SK-MEL-5 (cell line): ENCODE data around the gene SRC. TPM values are rescaled to one million over a fixed set of nuclear protein-coding genes. Genes with fewer than 3 reads are reported as not detected.
"Not testable (repeated sequence)": the region's sequence is repeated elsewhere in the genome, so short reads cannot be mapped to it uniquely, and the experiment has no call there.

Source experiments
- DNase-seq: peaks from one replicate; pipeline ENCODE4 v3.0.0-alpha.2; 2016; ENCODE audit warnings: low read depth, low spot score
- in situ Hi-C: cut with HindIII; loops from 2 replicates; pipeline ENCODE4 v1.10.0; 2016; ENCODE audit warnings: low sequenced_read_pairs, high pct_unique_total_duplicates, low pct_unique_long_range_greater_than_20kb
- total RNA-seq: library from RNA; depleted of rRNA; stranded (reverse); fragments of >200 nt; shearing (Covaris generic); gene quantifications from 2 replicates; pipeline ENCODE4 v1.2.3, GENCODE V29; 2014

The SRC gene
- total RNA-seq, 1 experiment from 2014 or later, result 5.7 TPM

DNA sequence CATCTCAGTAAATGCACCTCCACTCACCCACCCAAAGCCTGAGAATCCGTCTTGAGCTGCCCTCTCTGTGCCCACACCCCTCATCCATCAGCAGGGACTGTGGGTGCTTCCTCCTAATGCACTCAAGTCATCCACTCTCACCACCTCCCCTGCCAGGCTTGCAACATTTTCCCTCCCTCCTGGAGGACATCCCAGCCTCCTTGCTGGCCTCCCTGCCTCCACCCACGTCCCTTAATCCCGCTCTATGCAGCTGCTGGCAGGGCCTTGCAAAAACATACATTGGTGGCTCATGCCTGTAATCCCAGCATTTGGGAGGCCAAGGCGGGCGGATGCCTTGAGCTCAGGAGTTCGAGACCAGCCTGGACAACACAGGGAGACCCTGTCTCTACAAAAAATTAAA, 15.6 kb upstream of the SRC start:
- in situ Hi-C loops, result no loop called here

DNA sequence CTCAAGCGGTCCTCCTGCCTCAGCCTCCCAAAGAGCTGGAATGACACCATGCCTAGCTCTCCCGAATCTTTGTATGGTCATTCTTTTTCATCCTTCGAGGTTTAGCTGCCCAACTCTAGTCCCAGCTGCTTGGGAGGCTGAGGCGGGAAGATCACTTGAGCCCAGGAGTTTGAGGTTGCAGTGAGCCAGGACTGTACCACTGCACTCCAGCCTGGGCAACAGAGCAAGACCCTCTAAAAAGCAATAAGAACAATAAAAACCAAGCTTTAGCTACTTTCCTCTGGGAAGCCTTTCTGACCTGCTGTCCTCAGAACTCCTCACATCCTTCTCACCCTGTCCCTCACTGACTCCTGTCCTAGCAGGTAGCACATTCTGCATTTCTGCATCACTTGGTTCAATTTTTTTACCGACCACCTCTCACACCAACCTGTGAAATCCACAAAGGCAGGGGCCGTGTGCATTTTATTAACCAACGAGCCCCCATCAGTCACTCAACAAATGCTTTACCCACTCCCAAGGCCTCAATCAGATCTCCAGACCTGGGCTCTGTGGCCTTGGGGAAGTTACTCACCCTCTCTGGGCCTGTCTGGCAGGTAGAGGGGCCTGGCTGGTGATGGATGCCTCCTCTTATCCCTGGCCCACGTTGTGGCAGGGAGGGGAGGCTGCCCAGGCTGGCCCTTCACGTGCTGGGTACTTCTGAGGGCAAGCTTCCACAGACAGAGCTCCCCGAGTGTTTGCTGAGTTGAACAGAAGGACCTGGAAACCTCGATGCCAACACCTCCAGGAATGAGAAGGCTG, 14.7 kb upstream of the SRC start:
- DNase-seq, result no peak
- in situ Hi-C loops, result no loop called here

More for the DNA sequence above, 15.6 kb upstream of the SRC start:
- no peak for DNase-seq

DNA sequence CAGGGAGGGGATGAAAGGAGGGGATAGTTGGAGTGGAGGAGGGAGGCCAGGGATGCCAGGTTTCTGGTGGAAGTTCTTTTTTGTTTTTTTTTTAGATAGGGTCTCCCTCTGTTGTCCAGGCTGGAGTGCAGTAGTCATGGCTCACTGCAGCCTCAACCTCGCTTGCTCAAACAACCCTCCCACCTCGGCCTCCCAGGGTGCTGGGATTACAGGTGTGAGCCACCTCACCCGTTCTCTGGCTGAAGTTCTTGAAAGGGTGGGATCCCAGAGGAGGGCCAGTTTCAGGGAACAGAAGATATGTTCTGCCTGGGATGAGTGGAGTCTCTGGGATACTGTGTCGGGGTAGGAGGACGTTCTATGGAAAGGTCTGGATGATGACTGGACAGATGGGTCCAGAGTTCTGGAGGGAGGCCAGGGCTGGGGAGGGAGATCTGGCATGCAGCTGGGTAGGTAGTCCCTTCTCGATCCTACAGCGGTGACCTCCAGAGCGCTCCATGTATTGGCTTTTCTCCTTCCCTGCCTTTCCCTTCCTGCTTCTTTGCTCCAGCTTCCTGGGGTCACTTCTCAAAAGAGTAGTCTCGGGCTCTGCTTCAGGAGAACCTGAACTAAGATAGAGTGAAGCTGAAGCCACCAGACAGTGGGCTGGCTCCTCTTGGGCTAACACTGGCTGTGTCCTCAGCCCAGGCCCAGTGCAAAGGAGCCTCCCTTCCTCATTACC, 12.7 kb upstream of the SRC start:
- in situ Hi-C loops, result no loop called here
- DNase-seq, result no peak

DNA sequence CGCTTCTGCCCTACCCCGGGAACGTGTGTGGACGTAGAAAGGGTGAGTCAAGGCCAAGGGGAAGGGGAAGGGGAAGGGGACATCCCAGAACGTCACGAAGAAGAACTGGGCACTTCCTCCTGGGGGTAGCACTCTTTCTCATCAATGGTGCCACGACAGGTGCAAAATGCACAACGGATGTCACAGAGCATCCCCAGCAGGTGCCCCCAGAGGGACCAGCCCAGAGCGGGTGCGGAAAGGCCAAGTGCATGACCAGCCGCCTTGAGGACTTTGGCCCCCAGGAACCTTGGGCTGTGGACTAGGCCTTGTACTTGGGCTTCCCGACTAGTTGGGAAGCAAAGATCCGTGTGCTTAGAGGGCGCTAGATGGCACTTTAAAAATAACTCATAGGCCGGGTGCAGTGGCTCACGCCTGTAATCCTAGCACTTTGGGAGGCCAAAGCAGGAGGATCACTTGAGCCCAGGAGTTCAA, 12.1 kb upstream of the SRC start:
- DNase-seq, result no peak
- in situ Hi-C loops, result no loop called here

DNA sequence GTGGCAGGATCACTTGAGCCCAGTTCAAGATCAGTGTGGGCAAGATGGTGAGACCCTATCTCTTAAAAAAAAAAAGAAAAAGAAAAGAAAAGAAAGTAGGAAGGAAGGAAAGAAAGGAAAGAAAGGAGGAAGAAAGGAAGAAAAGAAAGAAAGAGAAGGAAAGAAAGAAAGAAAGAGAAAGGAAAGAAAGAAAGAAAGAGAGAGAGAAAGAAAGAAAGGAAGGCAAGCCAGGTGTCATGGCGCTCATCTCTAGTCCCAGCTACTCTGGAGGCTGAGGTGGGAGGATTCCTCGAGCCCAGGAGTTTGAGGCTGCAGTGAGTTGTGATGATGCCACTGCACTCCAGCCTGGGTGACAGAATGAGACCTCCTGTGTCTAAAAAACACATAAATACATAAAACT, 11.5 kb upstream of the SRC start:
- no peak for DNase-seq
- in situ Hi-C loops, result no loop called here

DNA sequence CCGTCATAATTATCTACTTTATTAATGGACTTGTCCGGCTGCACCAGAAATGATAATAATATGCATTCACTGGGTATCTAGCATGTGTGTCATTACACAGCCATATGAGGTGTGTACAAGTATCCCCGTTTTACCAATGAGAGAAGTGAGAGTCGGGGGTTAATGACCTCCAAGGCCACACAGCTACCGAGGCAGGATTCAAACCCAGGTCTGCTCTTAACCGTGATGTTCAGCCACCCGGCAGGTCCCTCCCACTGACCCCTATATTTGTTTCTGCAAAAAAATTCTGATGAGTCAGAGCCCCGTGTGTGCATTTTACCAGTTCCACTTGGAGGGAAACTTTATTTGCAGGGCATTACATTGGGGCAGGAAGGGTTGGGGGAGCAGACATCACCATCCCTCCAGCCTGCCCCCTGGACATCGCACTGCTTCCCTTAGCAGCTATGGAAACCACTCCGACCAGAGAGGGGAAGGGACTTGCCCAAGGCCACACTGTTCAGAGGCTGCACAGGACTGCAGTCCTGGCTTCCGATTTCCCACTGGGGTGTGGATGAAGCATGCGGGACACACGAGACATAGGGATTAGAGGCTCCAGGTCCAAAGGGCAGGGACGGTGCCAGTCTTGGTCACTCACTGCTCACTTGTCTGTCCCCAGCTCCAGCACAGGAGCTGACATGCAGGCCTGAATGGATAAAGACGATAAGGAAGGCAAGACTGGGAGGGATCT, 10.1 kb upstream of the SRC start:
- DNase-seq, result no peak
- in situ Hi-C loops, result no loop called here

DNA sequence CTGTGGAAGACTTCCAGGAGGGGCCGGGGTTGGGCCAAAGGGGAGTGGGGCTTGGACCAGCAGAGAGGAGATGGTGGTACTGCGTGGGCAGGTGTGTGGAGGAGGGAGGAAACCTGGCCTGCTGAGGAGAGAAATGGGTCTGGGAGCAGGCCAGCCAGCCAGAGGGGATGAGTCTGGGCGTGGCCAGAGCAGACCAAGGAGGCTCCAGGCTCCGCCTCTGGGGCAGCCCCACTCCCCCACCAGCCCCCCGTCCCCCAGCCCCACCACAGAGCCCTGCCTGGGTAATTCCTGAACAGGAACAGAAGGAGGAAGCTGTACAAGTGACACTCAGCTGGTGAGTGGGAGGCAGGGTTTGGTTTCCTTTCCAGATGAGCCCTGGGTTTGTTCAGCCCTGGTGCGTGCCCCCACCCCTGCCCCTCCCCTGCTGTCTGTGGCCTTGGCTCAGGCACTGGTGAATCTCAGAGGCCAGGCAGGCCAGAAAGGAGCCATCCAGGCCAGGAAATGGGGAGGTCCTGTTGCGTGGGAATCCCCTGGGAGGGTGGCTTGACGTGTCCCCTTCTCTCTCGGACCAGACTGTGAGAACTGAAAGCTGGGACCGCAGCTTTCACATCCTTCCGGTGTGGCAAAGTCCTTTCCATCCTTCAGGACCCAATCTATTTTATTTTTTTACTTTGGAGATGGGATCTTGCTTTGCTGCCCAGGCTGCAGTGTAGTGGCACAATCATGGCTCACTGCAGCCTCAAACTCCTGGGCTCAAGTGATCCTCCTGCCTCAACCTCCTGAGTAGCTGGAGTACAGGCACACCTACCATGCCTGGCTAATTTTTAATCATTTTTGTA, 9.4 kb upstream of the SRC start:
- in situ Hi-C loops, result no loop called here

DNA sequence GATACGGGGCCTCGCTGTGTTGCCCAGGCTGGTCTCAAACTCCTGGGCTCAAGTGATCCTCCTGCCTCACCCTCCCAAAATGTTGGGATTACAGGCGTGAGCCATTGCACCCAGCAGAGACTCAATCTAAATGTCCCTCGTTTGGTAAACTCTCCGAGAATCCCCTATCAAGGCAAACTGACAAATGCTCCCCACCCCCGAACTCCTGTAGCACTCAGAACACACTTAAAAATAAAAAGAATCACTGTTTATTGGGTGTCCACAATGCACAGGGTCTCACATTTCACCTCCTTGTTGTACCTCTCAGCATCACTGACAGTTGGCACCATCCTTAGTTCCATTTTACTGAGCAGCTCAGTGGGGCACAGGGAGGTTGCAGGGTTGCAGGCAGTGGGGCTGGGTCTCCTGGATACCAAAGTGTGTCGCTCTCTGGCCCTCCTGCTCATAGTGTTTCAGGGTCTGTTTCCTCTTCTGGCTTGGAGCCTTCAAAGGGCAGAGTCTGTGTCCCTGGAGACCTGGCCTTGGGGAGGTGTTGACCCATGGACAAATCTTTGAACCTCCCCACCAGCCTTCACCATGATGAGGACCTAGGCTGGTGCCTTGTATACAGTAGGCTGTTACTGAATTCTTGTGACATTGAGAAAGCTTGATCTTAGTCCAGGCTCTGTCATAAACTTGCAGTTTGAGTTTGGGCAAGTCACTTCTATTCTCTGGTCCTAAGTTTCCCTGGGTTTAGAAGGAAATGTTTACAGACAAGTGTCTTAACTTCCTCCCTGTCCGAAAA, 8.5 kb upstream of the SRC start:
- in situ Hi-C loops, result no loop called here
- no peak for DNase-seq

More for the DNA sequence above, 9.4 kb upstream of the SRC start:
- no peak for DNase-seq

DNA sequence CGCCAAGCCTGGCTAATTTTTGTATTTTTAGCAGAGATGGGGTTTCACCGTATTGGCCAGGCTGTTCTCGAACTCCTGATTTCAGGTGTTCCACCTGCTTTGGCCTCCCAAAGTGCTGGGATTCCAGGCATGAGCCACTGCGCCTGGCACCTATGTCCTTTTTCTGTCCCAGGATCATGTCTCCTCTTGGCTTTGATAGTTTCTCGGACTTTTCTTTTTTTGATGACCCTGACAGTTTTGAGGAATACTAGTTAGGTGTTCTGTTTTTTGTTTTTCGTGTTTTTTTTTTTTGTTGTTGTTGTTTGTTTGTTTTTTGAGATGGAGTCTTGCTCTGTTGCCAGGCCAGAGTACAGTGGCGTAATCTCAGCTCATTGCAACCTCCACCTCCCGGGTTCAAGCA, 7.6 kb upstream of the SRC start:
- DNase-seq, in situ Hi-C loops: not testable (repeated sequence)

DNA sequence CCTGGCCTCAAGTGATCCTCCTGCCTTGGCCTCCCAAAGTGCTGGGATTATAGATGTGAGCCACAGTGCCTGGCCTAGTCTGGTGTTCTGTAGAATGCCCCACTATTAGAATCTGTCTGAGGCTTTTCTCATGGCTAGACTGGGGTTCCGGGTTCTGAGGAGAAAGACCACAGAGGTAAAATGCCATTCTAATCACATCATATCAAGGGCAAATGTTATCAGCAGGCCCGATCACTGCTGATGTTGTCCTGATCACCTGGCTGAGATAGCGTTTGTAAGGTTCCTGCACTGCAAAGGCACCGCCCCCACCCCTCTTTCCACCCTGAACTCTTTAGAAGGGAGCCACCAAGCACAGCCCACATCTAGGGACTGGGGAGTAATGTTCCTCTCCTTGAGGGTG, 6.7 kb upstream of the SRC start:
- in situ Hi-C loops, result no loop called here
- no peak for DNase-seq

DNA sequence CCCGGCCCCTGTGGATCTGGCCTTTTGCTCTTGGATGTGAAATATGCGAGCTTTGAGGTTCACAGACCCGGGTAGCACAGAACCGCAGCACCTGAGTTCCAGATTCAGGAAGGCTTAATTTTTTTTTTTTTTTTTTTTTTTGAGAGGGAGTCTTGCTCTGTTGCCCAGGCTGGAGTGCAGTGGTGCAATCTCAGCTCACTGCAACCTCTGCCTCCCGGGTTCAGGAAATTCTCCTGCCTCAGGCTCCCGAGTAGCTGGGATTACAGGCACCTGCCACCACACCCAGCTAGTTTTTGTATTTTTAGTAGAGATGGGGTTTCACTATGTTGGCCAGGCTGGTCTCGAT, 6.2 kb upstream of the SRC start:
- in situ Hi-C loops, DNase-seq: not testable (repeated sequence)

DNA sequence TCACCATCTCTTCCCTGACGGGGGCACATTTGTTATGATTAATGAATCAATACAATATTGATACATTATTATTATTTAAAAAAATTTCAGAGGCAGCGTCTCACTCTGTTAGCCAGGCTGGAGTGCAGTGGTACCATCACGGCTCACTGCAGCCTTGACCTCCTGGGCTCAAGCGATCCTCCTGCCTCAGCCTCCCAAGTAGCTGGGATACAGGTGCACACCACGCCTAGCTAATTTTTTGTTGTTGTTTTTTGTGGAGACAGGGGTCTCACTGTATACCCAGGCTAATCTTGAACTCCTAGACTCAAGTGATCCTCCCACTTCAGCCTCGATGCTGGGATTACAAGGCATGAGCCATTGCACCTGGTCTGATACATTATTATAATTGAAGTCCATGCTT, 4.9 kb upstream of the SRC start:
- in situ Hi-C loops, result no loop called here
- no peak for DNase-seq

DNA sequence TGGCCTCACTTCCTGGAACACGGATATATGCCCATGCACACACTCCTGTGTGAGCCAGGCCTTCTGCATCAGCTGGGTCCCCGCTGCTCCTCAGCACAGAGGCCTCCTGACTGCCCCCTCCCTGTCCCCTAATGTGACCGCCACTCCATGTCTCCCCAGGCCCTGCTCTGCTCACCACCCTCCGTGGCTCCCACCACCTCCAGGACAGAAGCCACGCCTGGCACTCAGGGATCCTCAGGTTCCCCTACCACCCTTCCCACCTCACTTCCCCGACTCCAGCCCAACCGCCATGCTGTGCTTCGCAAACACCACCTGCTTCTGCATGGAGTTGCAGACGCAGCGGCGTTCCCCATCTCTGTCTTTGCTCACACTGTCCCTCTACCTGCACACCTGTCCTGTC, 4.3 kb upstream of the SRC start:
- in situ Hi-C loops, result no loop called here
- no peak for DNase-seq

DNA sequence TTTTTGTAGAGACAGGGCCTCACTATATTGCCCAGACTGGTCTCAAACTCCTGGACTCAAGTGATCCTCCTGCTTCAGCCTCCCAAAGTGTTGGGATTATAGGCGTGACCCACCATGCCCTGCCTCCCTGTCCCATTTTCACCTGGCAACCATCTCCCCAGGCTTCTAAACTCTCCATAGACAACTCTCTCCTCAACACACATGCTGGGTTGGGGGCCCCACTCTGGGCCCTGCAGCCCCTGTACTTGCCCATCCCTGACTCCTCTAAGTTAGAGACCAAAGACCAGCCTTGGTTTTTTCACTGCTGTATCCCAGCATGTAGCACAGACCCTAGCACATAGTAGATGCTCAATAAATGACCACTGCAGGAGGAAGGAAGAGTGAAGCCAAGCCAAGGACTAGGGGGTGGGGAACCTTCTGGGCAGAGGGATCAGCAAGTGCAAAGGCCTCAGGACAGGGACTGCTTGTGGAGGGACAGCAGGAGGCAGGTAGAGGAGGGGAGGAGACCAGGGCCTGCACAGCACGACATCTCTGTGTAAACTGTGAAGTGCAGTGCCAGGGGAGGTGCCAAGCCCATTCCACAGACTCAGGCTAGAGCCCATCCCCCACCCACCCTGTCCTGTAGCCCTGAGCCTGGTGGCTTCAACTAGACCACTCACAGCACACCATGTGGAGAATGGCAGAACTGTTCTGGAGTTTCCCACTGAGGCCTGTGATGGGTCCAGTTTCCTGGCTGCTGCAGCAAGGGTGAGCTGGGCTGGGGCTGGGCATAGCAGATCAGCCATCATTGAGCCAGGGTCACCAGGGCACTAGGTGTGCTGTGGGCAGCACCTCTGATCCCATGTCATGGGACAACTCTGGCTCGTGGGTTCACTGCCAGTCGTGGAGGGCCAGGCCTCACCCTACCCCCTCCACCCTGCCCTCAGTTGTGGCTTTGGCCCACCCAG, 3.4 kb upstream of the SRC start:
- in situ Hi-C loops, result no loop called here
- peak; percentile 45 for DNase-seq

DNA sequence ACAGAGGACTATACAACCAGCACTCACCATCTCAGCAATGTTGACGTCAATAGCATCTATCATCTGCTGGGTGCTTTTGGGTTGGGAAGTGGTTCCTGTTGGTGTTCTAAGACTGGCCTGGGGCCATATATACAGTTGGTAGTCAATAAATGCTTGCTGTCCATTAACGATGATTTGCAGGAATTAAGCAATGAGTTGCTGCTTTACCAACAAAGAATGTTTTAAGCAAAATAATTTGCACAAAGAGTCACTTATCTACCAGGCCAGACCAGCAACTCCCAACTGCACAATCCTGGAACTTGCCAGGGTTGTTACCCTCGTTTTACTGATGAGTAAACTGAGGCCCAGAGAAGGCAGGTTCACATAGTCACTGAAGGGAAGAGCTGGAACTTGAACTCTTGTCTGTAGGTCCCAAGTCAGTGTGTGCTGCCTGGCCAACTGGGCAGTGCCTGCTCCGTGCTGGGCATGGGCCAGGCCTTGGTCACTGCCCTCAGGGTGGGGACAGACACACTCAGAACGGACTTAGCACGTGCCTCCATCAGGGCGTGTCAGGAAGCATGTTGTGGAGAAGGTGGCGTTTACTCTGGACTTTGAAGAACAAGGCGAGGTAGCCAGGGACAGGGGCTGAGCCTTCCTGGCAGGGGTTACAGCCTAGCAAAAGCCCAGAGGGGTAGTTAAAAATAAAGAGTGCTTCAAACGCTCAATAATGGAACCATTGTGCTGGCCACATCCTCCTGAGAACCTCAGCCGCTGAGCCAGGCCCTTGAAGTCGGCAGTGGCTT, 2.5 kb upstream of the SRC start:
- in situ Hi-C loops, result no loop called here
- DNase-seq, result peak; percentile 90
